ENCODE measurements around the gene ACSS2.
"Not testable (repeated sequence)": the region's sequence is repeated elsewhere in the genome, so short reads cannot be mapped to it uniquely, and the experiment has no call there.

The ACSS2 gene

GRCh38 chr20:34888468-34888867, 12.1 kb downstream of the ACSS2 start:
- Histone ChIP-seq H3K27ac (ENCODE audit: low read depth, low read length, severe bottlenecking) (no peak overlapping the region), H3K4me1 (ENCODE audit: control insufficient read depth, insufficient read depth, low read length, poor library complexity, severe bottlenecking) (peaks cover 8% of the 10 kb centered on the region), H3K36me3 (ENCODE audit: control insufficient read depth, insufficient read depth, low read length) (peaks cover 60% of the 10 kb centered on the region), H3K9me3 (ENCODE audit: control insufficient read depth, low read length) (no peaks in the 10 kb centered on the region), H3K4me3 (ENCODE audit: extremely low read depth, insufficient read depth, low read length, poor library complexity, severe bottlenecking) (no peak overlapping the region)
- WGBS, 2 experiments (ENCODE audit: insufficient coverage in 2 of 2), result 100% methylated on average over 1 of the region's 1 CpG

GRCh38 chr20:34891166-34892062, 15.0 kb downstream of the ACSS2 start:
- Histone ChIP-seq H3K27ac (ENCODE audit: low read depth, low read length, severe bottlenecking) (no peak overlapping the region), H3K4me1 (ENCODE audit: control insufficient read depth, insufficient read depth, low read length, poor library complexity, severe bottlenecking) (peaks cover 8% of the 10 kb centered on the region)
- WGBS, 2 experiments (ENCODE audit: insufficient coverage in 2 of 2), result no CpG with 5 or more reads among the region's 2 CpGs

GRCh38 chr20:34892671-34893070, 16.3 kb downstream of the ACSS2 start:
- peaks cover 8% of the 10 kb centered on the region for H3K4me1 ChIP-seq (ENCODE audit: control insufficient read depth, insufficient read depth, low read length, poor library complexity, severe bottlenecking)
- H3K4me3 ChIP-seq (ENCODE audit: extremely low read depth, insufficient read depth, low read length, poor library complexity, severe bottlenecking), result no peak overlapping the region
- H3K36me3 ChIP-seq (ENCODE audit: control insufficient read depth, insufficient read depth, low read length), result peaks cover 46% of the 10 kb centered on the region
- 100% methylated on average over 1 of the region's 2 CpGs for WGBS, 2 experiments (ENCODE audit: insufficient coverage in 2 of 2)
- no peaks in the 10 kb centered on the region for H3K9me3 ChIP-seq (ENCODE audit: control insufficient read depth, low read length)
- H3K27ac ChIP-seq (ENCODE audit: low read depth, low read length, severe bottlenecking), result no peak overlapping the region

More at GRCh38 chr20:34891166-34892062, 15.0 kb downstream of the ACSS2 start:
- Histone ChIP-seq H3K36me3 (ENCODE audit: control insufficient read depth, insufficient read depth, low read length) (peaks cover 48% of the 10 kb centered on the region), H3K9me3 (ENCODE audit: control insufficient read depth, low read length) (no peaks in the 10 kb centered on the region), H3K4me3 (ENCODE audit: extremely low read depth, insufficient read depth, low read length, poor library complexity, severe bottlenecking) (no peak overlapping the region)

GRCh38 chr20:34894723-34895122, 18.3 kb downstream of the ACSS2 start:
- peaks cover 35% of the 10 kb centered on the region for H3K36me3 ChIP-seq (ENCODE audit: control insufficient read depth, insufficient read depth, low read length)
- WGBS, 2 experiments (ENCODE audit: insufficient coverage in 2 of 2), result 100% methylated on average over 1 of the region's 1 CpG; no CpG with 5 or more reads in 1 of the 2 experiments

GRCh38 chr20:34895465-34895864, 19.1 kb downstream of the ACSS2 start:
- Histone ChIP-seq H3K27ac (ENCODE audit: low read depth, low read length, severe bottlenecking) (no peak overlapping the region), H3K4me1 (ENCODE audit: control insufficient read depth, insufficient read depth, low read length, poor library complexity, severe bottlenecking) (peaks cover 8% of the 10 kb centered on the region), H3K4me3 (ENCODE audit: extremely low read depth, insufficient read depth, low read length, poor library complexity, severe bottlenecking) (no peak overlapping the region), H3K9me3 (ENCODE audit: control insufficient read depth, low read length) (no peaks in the 10 kb centered on the region), H3K36me3 (ENCODE audit: control insufficient read depth, insufficient read depth, low read length) (peaks cover 39% of the 10 kb centered on the region)
- WGBS, 2 experiments (ENCODE audit: insufficient coverage in 2 of 2), result no CpG with 5 or more reads among the region's 3 CpGs

More at GRCh38 chr20:34894723-34895122, 18.3 kb downstream of the ACSS2 start:
- H3K4me1 ChIP-seq (ENCODE audit: control insufficient read depth, insufficient read depth, low read length, poor library complexity, severe bottlenecking), result peaks cover 8% of the 10 kb centered on the region
- no peak overlapping the region for H3K27ac ChIP-seq (ENCODE audit: low read depth, low read length, severe bottlenecking)
- H3K4me3 ChIP-seq (ENCODE audit: extremely low read depth, insufficient read depth, low read length, poor library complexity, severe bottlenecking), result no peak overlapping the region
- no peaks in the 10 kb centered on the region for H3K9me3 ChIP-seq (ENCODE audit: control insufficient read depth, low read length)

- no peaks in the 10 kb centered on the region for H3K9me3 ChIP-seq (ENCODE audit: control insufficient read depth, low read length)
- H3K36me3 ChIP-seq (ENCODE audit: control insufficient read depth, insufficient read depth, low read length), result peaks cover 44% of the 10 kb centered on the region
- H3K27ac ChIP-seq (ENCODE audit: low read depth, low read length, severe bottlenecking), result no peak overlapping the region
- WGBS, 2 experiments (ENCODE audit: insufficient coverage in 2 of 2), result 80 to 100% methylated on average over 1 of the region's 1 CpG
- H3K4me1 ChIP-seq (ENCODE audit: control insufficient read depth, insufficient read depth, low read length, poor library complexity, severe bottlenecking), result peaks cover 1% of the 10 kb centered on the region
- no peak overlapping the region for H3K4me3 ChIP-seq (ENCODE audit: extremely low read depth, insufficient read depth, low read length, poor library complexity, severe bottlenecking)
Observed at GRCh38 chr20:34896086-34896621, 19.7 kb downstream of the ACSS2 start.

GRCh38 chr20:34898129-34898528, 21.7 kb downstream of the ACSS2 start:
- peaks cover 44% of the 10 kb centered on the region for H3K36me3 ChIP-seq (ENCODE audit: control insufficient read depth, insufficient read depth, low read length)
- not testable (repeated sequence) for H3K9me3 ChIP-seq (ENCODE audit: control insufficient read depth, low read length); H3K4me3 ChIP-seq (ENCODE audit: extremely low read depth, insufficient read depth, low read length, poor library complexity, severe bottlenecking); H3K27ac ChIP-seq (ENCODE audit: low read depth, low read length, severe bottlenecking); H3K4me1 ChIP-seq (ENCODE audit: control insufficient read depth, insufficient read depth, low read length, poor library complexity, severe bottlenecking)
- WGBS, 2 experiments (ENCODE audit: insufficient coverage in 2 of 2), result no CpG with 5 or more reads among the region's 3 CpGs

GRCh38 chr20:34898731-34899130, 22.3 kb downstream of the ACSS2 start:
- H3K4me3 ChIP-seq (ENCODE audit: extremely low read depth, insufficient read depth, low read length, poor library complexity, severe bottlenecking); H3K27ac ChIP-seq (ENCODE audit: low read depth, low read length, severe bottlenecking); H3K9me3 ChIP-seq (ENCODE audit: control insufficient read depth, low read length); H3K4me1 ChIP-seq (ENCODE audit: control insufficient read depth, insufficient read depth, low read length, poor library complexity, severe bottlenecking): not testable (repeated sequence)
- H3K36me3 ChIP-seq (ENCODE audit: control insufficient read depth, insufficient read depth, low read length), result peaks cover 46% of the 10 kb centered on the region
- WGBS, 2 experiments (ENCODE audit: insufficient coverage in 2 of 2), result 98 to 100% methylated on average over 7 to 23 of the region's 26 CpGs

- 84 to 89% methylated on average over 3 of the region's 3 CpGs for WGBS, 2 experiments (ENCODE audit: insufficient coverage in 2 of 2)
- H3K4me3 ChIP-seq (ENCODE audit: extremely low read depth, insufficient read depth, low read length, poor library complexity, severe bottlenecking), result no peak overlapping the region
- no peak overlapping the region for H3K27ac ChIP-seq (ENCODE audit: low read depth, low read length, severe bottlenecking)
- peaks cover 12% of the 10 kb centered on the region for H3K4me1 ChIP-seq (ENCODE audit: control insufficient read depth, insufficient read depth, low read length, poor library complexity, severe bottlenecking)
- H3K9me3 ChIP-seq (ENCODE audit: control insufficient read depth, low read length), result no peaks in the 10 kb centered on the region
- peaks cover 28% of the 10 kb centered on the region for H3K36me3 ChIP-seq (ENCODE audit: control insufficient read depth, insufficient read depth, low read length)
Observed at GRCh38 chr20:34904202-34904621, 27.8 kb downstream of the ACSS2 start.

GRCh38 chr20:34907616-34908469, 31.4 kb downstream of the ACSS2 start:
- Histone ChIP-seq H3K27ac (ENCODE audit: low read depth, low read length, severe bottlenecking) (peak overlapping the region; percentile 77), H3K9me3 (ENCODE audit: control insufficient read depth, low read length) (no peaks in the 10 kb centered on the region), H3K36me3 (ENCODE audit: control insufficient read depth, insufficient read depth, low read length) (peaks cover 33% of the 10 kb centered on the region), H3K4me3 (ENCODE audit: extremely low read depth, insufficient read depth, low read length, poor library complexity, severe bottlenecking) (no peak overlapping the region), H3K4me1 (ENCODE audit: control insufficient read depth, insufficient read depth, low read length, poor library complexity, severe bottlenecking) (peaks cover 12% of the 10 kb centered on the region)
- WGBS, 2 experiments (ENCODE audit: insufficient coverage in 2 of 2), result 76 to 84% methylated on average over 6 of the region's 7 CpGs

All from mesodermal cell (in vitro differentiated cells).